LoVo (cell line): ENCODE data around the gene UCK2.
"Not testable (repeated sequence)": the region's sequence is repeated elsewhere in the genome, so short reads cannot be mapped to it uniquely, and the experiment has no call there.

ENCODE experiments used
- DNase-seq: peaks from one replicate; pipeline ENCODE4 v3.0.0-alpha.2; 2016; ENCODE audit warnings: low spot score

Gene UCK2

DNA sequence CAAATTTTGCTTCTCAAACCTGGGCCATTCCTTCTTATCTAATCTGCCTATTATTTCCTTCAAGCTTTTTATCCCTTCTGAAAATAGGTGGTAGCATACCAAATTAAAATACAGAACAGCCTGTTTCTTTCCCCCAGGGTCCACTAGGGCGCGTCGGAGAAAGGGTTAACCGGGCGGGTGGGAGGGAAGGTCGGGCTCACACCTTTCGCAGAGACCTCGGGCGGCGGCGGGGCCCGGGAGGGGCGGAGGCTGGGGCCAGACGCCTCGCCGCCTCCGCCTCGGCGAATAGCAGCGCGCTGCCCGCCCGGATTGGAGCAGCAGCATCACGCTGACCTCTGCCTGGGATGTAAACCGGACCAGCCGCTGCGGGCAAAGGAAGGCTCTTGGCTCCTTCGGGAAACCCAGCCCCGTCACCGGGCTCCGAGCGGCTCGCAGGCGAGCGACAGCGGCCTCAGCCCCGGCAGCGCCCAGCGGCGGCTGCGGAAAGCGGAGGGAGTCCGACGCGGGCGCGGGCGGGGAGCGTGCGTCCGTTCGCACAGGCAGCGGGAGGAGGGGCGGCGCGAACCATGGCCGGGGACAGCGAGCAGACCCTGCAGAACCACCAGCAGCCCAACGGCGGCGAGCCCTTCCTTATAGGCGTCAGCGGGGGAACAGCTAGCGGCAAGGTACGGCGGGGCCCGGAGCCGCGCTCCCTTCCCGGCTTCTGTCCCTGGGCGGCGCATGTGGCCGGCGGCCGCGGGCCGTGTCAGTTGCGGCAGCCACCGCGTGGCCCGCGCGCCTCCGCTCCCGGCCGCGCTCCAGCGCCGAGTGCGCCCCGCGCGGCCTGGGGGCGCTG lies at the start of gene UCK2:
UCK2 (plus strand) TSS at position 347 of the 835 bp plus-strand sequence; CDS start at position 567, 220 bp downstream.
- DNase-seq = peak; percentile 84

DNA sequence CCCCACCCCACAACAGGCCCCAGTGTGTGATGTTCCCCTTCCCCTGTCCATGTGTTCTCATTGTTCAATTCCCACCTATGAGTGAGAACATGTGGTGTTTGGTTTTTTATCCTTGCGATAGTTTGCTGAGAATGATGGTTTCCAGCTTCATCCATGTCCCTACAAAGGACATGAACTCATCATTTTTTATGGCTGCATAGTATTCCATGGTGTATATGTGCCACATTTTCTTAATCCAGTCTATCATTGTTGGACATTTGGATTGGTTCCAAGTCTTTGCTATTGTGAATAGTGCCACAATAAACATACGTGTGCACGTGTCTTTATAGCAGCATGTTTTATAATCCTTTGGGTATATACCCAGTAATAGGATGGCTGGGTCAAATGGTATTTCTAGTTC lies 49.2 kb upstream of the UCK2 start:
- not testable (repeated sequence) for DNase-seq

DNA sequence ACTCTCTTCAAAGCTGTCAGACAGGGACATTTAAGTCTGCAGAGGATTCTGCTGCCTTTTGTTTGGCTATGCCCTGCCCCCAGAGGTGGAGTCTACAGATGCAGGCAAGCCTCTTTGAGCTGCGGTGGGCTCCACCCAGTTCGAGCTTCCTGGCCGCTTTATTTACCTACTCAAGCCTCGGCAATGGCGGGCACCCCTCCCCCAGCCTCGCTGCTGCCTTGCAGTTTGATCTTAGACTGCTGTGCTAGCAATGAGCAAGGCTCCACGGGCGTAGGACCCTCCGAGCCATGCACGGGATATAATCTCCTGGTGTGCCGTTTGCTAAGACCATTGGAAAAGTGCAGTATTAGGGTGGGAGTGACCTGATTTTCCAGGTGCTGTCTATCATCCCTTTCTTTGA lies 43.9 kb upstream of the UCK2 start:
- not testable (repeated sequence) for DNase-seq

DNA sequence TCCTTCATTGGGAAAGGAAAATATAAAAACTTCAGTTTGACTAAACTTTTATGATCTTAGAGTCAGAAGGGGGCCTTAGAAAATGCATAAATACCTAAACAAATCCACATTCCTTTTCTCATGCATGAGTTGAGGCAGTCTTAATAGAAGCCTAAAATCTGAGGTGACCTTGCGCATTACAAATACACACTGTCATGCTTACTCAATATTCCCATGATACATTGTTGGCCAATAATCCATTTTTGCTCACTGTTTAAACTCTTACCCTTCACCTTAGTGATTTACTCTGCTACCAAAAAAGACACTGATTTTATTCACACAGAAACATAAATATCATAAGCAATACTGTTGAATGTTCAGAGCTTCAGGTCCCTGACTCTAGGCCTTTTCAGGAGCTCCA lies 39.7 kb upstream of the UCK2 start:
- DNase-seq = no peak

DNA sequence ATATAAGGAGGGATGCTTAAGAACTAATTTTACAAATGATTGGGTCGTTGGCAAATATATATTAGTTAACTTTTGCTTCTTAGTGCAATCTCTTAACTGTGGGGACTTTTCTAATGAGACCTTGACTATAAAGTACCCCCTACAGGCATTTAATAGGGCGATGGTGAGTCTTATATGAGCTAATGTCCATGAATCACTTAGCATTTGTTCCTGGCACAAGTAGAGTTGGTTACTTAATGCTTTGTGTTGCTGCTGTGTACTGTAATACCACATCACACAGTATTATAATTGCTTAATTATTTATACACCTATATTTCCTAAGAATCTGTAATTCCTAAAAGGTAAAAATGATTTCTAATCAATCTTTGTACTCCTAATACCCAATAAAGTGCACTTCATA lies 33.5 kb upstream of the UCK2 start:
- DNase-seq = no peak

DNA sequence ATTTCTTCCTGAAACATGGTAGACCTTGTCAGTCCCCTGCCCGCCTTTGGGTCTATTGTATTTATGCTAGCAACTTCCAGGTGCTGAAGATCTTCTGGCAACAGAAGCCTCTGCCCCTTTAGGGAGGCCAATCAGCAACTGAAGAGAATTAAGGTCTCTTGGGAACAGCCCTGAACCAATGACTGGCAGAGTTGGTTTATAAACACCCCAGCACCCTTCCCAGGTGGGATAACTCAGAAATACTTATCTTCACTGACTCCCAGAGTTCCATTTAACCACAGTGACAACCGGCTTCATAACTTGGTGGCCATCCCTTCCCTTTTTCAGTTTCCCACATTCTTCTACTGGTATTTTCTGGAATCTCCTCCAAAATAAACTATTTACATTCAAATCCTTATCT lies 31.5 kb upstream of the UCK2 start:
- DNase-seq = no peak

DNA sequence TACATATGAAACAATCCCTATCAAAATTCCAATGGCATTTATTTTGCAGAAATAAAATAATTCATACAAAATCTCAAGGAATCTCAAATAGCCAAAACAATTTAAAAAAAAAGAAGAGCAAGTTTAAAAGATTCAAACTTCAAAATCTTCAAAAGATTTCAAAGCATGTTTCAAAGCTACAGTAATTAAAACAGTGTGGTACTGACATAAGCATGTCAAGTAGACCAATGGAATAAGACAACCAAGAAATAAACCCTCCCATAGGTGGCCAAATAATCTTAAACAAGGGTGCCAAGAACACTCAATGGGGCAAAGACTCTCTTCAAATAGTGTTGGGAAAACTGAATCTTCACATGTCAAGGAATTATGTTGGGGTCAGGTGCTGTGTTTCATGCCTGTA lies 28.0 kb upstream of the UCK2 start:
- DNase-seq = no peak

DNA sequence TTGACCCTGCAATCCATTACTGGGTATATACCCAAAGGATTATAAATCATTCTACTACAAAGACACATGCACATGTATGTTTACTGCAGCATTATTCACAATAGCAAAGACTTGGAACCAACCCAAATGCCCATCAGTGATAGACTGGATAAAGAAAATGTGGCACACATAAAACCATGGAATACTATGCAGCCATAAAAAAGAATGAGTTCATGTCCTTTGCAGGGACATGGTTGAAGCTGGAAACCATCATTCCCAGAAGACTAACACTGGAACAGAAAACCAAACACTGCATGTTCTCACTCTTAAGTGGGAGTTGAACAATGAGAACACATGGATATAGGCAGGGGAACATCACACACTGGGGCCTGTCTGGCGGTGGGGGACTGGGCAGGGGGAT lies 22.9 kb upstream of the UCK2 start:
- DNase-seq = not testable (repeated sequence)

DNA sequence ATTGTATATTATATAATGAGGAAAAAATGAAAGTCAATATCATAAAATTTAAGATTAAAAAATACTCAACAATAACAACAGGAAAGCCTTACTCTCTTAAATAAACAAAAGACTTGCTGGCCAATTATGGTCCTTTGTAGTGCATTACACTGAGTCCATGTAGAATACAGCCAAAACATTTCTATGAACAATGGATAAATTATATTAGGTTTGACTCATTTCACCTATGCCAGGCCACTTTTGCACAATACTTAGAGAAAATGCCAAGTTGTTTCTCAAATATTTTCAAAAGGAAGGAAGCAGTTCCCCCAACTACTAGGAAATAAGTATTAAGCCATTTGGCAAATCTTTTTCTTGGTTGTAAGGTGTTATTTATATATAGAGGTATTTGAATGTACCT lies 19.8 kb upstream of the UCK2 start:
- no peak for DNase-seq

DNA sequence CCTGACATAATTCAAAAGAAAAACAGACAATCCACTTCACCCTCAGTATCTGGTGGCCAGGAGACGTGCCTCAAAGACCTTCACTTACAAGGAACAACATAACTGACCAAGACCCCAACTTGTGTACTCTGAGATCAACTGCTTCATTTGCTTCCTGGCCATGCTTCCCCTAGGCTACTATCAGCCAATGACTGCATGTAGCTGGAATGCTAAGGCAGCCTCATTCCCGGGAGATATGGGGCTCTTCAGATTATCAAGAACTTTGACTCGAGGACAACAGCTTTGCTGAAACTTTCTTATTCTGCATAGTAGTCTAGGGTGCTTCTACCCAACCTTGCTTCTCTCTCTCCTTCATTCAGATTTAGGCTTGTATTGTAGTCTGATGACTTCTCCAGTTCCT lies 11.7 kb upstream of the UCK2 start:
- no peak for DNase-seq

DNA sequence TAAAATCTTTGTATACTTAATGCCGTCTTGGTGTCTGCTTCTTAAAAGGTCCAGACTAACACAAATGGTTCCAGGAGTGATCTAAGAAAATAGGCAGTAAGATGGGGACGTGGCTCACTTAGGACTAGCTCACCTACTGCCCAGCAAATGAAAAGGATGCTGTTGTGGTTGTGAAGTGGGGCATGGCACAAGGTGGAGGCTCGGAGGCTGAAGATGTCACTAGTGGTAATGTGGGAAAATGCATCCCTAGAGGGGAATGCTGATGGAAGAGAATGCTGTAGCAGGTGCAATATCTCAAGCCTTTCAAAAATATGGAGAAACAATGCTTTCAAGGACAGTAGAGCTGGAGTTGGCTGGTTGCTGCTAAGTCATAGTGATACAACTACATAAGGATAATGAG lies 11.3 kb upstream of the UCK2 start:
- no peak for DNase-seq

DNA sequence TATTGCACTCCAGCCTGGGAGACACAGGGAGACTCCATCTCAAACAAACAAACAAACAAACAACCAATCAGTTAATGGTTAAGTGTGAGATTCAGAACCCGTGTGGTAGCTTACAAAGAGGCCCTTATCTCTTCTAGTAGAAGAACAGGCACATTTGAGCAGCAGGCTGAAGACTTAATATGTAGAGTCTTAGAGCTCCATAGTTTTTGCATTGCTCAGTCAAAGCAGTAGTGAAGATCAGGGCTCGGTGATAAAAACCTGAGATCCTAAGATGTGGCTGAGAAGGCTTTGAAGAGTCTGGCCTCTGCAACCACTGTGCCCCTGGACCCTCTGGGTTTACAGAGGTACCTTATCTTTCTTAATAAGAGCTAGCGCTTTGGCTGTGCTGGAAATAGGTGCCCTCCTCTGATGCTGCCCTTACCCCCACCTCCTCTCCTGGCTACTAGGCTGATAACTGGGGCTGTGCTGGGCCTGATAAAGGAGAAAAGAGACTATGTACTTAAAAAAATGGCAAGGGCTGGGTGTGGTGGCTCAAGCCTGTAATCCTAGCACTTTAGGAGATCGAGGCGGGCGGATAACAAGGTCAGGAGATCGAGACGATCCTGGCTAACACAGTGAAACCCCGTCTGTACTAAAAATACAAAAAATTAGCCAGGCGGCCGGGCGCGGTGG lies 10.5 kb upstream of the UCK2 start:
- DNase-seq = no peak

DNA sequence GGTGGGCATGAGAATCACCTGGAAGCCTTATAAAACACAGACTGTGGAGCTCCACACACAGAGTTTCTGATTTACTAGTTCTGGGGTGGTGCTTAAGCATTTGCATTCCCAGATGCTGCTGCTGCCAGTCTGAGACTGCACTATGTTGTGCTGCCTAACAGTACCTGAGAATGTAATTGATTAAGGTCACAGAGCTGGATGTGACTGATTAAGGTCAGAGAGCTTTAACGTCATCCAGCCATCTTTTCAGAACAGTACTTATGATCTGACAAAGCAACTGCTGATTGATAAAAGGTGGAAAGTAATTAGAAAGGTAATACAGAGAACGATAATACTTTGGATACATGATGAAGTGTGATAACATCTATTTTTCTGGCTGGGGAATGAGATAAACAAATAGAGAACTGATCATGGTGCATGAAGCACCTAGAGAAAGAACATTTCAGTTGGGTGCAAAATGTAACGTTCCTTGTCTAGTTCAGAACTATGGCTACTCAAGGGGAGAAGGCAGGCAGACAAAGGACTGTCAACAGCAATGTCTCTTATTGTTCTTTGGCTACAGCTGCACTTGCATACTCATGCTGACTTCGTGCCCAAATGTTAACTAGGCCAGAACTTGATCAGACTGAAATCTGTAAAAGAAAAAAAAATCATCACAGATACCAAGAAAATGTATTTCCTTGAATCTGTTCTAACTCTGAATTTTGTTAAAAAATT lies 3.7 kb upstream of the UCK2 start:
- no peak for DNase-seq

DNA sequence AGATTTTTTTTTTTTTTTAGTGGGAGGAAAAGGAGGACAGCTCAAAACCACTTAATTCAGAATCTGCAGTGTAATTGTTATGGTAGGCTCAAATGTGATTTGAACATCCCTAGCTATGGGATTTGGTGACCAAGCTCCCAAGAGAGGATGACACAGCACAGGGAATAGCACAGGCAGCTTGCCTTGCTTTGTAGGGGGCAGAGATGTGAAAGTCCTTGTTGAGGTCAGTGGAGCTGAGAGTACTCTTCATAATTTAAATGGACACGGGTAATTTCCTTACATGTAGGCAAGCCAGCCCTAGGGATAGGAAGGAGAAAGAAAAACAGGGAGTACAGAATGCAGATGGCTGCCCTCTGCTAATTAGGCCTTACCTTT lies 3.2 kb upstream of the UCK2 start:
- DNase-seq = no peak

DNA sequence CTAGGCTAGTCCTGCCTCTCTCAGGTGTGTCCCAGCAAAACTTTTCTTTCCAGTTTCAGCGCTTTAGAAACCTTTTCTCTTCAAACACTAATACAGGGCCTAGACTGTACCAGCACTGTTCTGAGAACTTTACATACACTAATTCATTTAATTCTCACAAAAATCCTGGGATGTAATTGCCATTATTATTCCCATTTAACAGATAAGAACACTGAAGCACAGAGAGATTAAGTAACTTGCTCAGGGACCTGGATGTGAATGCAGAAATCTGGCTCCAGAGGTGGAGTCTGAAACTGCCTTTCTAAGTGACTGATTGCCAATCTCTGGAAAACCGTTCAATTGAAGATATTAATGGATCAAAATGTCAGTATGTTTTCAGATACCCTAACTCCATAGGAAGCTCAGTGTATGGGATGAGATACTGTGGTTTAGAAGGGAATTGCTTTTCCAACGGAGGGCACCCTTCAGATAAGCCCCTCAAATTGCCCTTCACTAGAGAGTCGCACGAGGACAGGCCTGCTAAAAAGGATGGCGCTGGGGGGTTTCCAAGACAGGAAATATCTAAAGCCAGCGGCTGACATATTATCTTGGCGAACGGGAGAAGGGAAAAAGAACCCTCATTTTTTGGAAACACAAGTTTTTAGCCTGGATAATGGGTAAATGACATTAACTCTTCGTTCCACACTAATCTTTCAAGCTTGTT lies 698 bp upstream of the UCK2 start:
- DNase-seq = no peak

DNA sequence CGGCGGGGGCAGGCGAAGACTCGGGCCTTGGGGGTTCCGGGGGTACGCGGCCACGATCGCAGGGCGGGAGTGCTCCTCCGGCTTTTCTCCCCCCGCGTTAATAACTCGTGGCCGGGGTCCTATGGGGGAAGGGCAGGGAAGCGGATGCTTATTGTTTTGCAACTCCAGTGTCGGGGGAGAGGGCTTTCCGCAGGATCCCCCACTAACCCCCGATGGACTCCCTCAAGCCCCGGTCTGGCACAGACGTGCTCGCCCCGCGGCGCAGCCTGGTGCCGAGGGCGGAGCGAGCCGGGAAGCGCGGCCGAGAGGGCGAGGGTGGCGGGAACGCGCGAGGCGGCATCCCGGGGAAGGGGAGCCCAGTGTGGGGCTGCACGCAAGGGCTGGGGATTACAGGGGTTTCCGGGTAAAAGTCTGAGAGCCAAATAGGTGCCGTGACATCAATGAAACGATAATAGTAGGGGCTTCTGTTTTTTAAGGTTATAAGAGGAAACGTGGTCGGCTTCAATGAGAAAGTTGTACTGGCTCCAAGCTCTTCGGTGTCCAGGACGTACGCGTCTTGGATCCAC lies 772 bp downstream of the UCK2 start:
- peak; percentile 33 for DNase-seq

DNA sequence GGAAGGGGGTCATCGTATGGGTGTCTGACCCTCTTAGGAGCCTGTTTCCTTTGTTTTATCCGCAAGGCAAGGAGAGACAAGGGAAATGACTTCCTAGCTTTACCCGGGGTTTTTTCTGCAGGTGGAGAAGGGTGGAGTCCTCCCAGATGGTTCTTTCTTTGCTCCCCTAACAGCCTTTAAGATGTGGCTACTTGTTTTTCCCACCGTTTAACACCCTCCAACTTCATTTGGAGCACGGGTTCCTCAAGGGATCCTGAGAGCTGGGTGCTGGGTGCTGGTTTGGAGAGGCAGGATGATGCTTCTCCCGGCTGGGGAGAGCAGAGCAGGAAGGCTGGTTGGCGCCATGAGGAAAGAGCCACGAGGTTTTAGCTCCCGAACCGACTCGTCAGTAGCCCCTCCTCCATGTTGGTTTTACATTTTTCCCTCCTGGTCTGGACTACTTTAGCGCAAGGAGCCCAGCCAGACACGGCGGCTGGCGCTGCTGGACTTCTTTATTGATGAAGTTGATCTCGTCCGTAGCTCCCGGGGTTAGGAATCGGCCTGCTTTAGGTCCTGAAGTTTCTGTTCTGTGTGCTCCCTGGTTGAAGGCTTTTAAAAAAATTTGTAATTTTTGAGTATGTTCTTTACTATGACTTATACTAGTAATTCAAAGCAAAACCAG lies 1.4 kb downstream of the UCK2 start:
- peak; percentile 76 for DNase-seq

DNA sequence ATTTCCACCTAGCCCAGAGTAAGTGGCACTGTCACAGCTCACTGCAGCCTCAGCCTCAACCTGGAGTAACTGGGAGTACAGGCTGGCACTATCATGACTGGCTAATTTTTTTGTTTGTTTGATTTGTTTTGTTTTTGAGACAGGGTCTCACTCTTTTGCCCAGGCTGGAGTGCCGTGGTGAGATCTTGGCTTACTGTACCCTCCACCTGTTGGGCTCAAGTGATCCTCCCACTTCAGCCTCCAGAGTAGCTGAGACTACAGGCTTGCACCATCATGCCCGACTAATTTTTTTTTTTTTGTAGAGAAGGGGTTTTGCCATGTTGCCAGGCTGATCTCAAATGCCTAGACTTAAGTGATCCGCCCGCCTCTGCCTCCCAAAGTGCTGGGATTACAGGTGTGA lies 2.5 kb downstream of the UCK2 start:
- no peak for DNase-seq

DNA sequence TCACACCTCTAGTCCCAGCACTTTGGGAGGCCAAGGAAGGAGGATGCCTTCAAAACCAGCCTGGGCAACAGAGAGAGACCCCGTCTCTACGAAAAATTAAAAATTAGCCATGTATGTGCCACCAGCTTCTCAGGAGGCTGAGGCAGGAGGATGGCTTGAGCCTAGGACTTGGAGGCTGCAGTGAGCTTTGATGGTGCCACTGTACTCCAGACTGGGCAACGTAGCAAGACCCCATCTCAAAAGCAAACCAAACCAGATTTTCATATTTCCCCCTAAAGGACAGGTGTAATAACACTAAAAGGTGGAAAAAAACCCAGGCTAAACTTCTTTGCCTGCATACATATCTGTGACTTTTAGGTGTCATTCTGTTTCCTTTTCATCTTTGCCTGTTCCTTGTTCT lies 3.7 kb downstream of the UCK2 start:
- DNase-seq = no peak

DNA sequence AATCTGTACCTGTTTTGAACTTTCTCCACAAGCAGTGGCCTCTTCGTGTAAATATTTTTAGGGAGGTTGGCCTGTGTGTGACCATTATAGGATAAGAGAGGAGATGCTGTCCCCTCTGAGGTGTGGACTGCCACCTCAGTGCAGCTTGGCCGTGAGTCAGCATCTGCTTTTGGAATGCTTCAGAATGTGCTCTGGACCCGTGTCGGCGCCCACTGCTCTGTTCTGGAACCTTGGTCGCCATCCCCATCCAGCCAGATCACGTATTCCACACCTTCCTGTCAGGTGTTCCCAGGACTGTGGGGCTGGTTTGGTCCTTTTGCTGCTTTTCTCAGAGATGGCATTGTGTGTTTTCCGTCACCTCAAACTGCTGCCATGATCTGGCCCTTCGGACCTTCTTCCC lies 5.5 kb downstream of the UCK2 start:
- DNase-seq = no peak

DNA sequence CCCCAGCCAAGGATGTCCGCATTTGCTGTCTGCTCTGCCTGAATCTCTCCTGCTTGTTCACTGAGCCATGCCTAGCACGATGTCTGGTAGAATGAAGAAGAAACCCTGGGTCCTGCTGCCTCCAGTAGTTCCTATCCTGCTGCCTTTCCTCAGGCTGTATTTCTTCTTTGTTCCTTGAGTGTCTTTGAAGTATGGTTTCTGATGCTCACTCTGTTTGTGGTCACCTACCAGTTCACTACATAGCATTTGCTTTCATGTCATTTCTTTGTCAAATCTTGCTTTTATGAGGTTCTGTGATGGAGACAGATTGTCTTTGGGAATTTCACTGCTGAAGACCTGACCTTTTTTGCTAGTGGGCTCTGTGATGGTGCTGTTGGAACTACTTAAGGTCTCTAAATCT lies 5.9 kb downstream of the UCK2 start:
- DNase-seq = no peak

DNA sequence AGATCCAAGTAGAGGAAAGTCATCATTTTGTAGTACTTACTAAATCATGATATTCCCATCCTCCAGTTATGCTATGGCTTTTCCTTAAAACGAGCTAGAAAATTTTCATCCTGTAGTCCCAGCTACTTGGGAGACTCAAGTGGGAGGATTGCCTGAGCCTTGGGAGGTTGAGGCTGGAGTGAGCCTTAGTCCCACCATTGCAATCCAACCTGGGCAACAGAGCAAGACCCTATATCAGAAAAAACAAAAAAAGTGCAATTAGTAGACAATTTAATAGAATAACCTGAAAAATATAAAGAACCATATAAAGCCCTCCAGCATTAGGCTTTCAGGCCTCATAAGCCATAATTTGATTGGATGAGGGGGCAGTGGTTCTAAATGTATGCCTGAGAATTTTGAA lies 6.8 kb downstream of the UCK2 start:
- no peak for DNase-seq
